Natural killer cell treated with Interleukin-12 subunit alpha and Interleukin-12 subunit beta and Interleukin-15 and Interleukin-18, amount 100 ng/mL, for 72 hours (primary cell): ENCODE measurements around the gene PIM3. TPM values are rescaled to one million over a fixed set of nuclear protein-coding genes. Genes with fewer than 3 reads are reported as not detected.

Experiments used
- ATAC-seq, 2 donors: fragments of 150-1000 bp; cut with Tn5 transposase in 1 of 2; sonication (Bioruptor Pico), chemical (Tn5 transposase) in 1 of 2; 2 replicates each; pipeline ENCODE4 v1.10.0; 2021
- DNase-seq: peaks from one replicate; pipeline ENCODE4 v3.0.0; 2022; ENCODE audit warnings: low spot score
- H3K27ac Mint-ChIP-seq, 2 donors: 1 replicate in 1 of 2; 2 replicates in 1 of 2; pipeline ENCODE4 v1.8.0; 2022; ENCODE audit warnings: mixed read lengths in 2 of 2, mild to moderate bottlenecking in 1 of 2, moderate library complexity in 1 of 2
- H3K27me3 Mint-ChIP-seq, 2 donors: 1 replicate in 1 of 2; 2 replicates in 1 of 2; pipeline ENCODE4 v1.8.0; 2022; ENCODE audit warnings: mixed read lengths in 2 of 2
- H3K36me3 Mint-ChIP-seq: one replicate; pipeline ENCODE4 v1.8.0; 2022; ENCODE audit warnings: mixed read lengths
- H3K4me1 Mint-ChIP-seq, 2 donors: 1 replicate in 1 of 2; 2 replicates in 1 of 2; pipeline ENCODE4 v1.8.0; 2022; ENCODE audit warnings: low read depth in 2 of 2, mixed read lengths in 2 of 2, mild to moderate bottlenecking in 1 of 2
- H3K4me3 Mint-ChIP-seq: one replicate; pipeline ENCODE4 v1.8.0; 2022; ENCODE audit warnings: mixed read lengths
- H3K9me3 Mint-ChIP-seq: 2 replicates; pipeline ENCODE4 v1.8.0; 2022; ENCODE audit warnings: mixed read lengths
- total RNA-seq, 2 donors: library from RNA; stranded (reverse); gene quantifications; one replicate each; pipeline ENCODE4 v1.2.3, GENCODE V29; 2022

The PIM3 gene
- total RNA-seq = 100 to 1,000 TPM in 1 of 2 donors, 10 to 100 TPM in 1; 78.5 to 115 TPM

DNA sequence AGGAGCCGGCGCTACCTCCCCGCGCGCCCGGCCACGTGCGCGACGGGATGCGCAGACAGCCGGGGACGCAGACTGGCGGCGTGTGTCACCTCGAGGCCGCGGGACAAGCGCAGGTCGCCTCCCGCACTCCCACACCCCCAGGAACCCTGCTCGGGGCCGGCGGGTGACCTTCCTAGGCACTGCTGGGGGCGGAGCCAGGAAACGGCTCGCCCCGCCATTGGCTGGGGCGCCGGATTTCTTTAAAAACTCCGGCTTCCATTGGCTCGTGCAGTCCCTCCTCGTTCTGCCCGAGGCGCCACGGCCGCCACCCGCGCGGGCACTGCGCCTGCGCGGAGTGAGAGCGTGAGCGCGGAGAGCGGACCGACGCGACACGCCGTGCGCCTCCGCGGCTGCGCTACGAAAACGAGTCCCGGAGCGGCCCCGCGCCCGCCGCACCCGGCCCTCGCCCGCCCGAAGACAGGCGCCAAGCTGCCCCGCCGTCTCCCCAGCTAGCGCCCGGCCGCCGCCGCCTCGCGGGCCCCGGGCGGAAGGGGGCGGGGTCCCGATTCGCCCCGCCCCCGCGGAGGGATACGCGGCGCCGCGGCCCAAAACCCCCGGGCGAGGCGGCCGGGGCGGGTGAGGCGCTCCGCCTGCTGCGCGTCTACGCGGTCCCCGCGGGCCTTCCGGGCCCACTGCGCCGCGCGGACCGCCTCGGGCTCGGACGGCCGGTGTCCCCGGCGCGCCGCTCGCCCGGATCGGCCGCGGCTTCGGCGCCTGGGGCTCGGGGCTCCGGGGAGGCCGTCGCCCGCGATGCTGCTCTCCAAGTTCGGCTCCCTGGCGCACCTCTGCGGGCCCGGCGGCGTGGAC, at the start of gene PIM3:
Gene PIM3 (plus strand): TSS at position 614 of the 846 bp plus-strand sequence. CDS start 176 bp downstream, at position 790.
- Mint-ChIP-seq H3K27ac (peak within 1 kb of the TSS; percentile 61 to 71), H3K36me3 (no peaks in the 10 kb centered on the region), H3K4me1 (peaks cover 9 to 15% of the 10 kb centered on the region in 2 donors), H3K9me3 (no peaks in the 10 kb centered on the region), H3K4me3 (peak within 1 kb of the TSS; percentile 93), H3K27me3 (no peaks in the 10 kb centered on the region)
- ATAC-seq (peak; percentile 89 to 92), DNase-seq (peak; percentile 98)

DNA sequence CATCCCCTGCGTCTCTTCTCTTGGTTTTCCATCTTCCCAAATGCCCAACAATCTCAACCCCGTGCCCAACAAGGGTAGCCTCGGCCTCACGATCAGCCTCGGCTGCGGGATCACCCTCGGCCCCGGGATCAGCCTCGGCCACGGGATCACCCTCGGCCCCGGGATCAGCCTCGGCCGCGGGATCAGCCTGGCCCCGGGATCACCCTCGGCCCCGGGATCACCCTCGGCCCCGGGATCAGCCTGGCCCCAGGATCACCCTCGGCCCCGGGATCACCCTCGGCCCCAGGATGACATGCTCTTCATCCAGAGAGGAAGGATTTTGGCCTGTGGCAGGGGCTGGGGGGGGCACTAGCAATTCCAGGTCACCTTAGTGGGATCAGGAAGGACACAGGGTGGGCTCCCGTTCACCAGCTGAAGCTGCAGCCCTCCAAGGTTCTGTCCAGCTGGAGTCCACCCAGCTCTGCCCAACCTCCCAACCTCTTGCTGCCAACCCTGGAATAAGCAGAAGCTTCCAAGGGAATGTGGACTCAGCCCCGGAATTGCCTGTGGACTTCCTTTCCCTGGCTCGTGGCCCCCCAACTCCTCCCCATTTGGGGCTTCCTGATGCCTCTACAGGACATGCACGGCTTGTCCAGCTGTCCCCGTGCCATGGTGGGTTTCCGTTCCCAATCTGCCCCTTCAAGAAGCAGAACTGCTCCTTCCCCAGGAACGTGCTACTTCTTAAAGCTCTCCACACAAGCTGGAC, 48.5 kb upstream of the PIM3 start:
- DNase-seq (no peak), ATAC-seq (no peak)
- Mint-ChIP-seq H3K9me3 (no peaks in the 10 kb centered on the region), H3K4me3 (no peak overlapping the region), H3K27me3 (no peaks in the 10 kb centered on the region), H3K4me1 (peaks cover 0 to 7% of the 10 kb centered on the region in 2 donors), H3K36me3 (no peaks in the 10 kb centered on the region), H3K27ac (no peak overlapping the region)

GRCh38 chr22:49913026-49913425, 47.5 kb upstream of the PIM3 start:
- Mint-ChIP-seq H3K27ac (no peak overlapping the region), H3K4me1 (no peaks in the 10 kb centered on the region), H3K27me3 (no peaks in the 10 kb centered on the region), H3K36me3 (no peaks in the 10 kb centered on the region), H3K9me3 (no peaks in the 10 kb centered on the region), H3K4me3 (no peak overlapping the region)
- DNase-seq = no peak
- no peak for ATAC-seq

GRCh38 chr22:49913446-49913845, 47.1 kb upstream of the PIM3 start:
- no peaks in the 10 kb centered on the region for H3K27me3 Mint-ChIP-seq
- no peak overlapping the region for H3K4me3 Mint-ChIP-seq
- no peaks in the 10 kb centered on the region for H3K36me3 Mint-ChIP-seq
- H3K9me3 Mint-ChIP-seq = no peaks in the 10 kb centered on the region
- ATAC-seq (no peak), DNase-seq (no peak)
- no peak overlapping the region for H3K27ac Mint-ChIP-seq
- no peaks in the 10 kb centered on the region for H3K4me1 Mint-ChIP-seq

- H3K4me3 Mint-ChIP-seq = no peak overlapping the region
- no peaks in the 10 kb centered on the region for H3K36me3 Mint-ChIP-seq
- no peaks in the 10 kb centered on the region for H3K4me1 Mint-ChIP-seq
- H3K27ac Mint-ChIP-seq = no peak overlapping the region
- ATAC-seq = no peak
- no peaks in the 10 kb centered on the region for H3K27me3 Mint-ChIP-seq
- DNase-seq = no peak
- H3K9me3 Mint-ChIP-seq = no peaks in the 10 kb centered on the region
Observed at GRCh38 chr22:49914256-49914655, 46.3 kb upstream of the PIM3 start.

- no peaks in the 10 kb centered on the region for H3K27me3 Mint-ChIP-seq
- H3K36me3 Mint-ChIP-seq = no peaks in the 10 kb centered on the region
- ATAC-seq (no peak), DNase-seq (no peak)
- H3K9me3 Mint-ChIP-seq = no peaks in the 10 kb centered on the region
- H3K4me1 Mint-ChIP-seq = peaks cover 10 to 11% of the 10 kb centered on the region in 2 donors
- no peak overlapping the region for H3K27ac Mint-ChIP-seq
- no peak overlapping the region for H3K4me3 Mint-ChIP-seq
Observed at GRCh38 chr22:49915610-49916009, 45.0 kb upstream of the PIM3 start.

GRCh38 chr22:49916831-49917230, 43.7 kb upstream of the PIM3 start:
- Mint-ChIP-seq H3K27ac (peak overlapping the region in 1 of 2 donors; percentile 19), H3K36me3 (no peaks in the 10 kb centered on the region), H3K27me3 (no peaks in the 10 kb centered on the region), H3K4me3 (peak overlapping the region; percentile 79), H3K4me1 (peaks cover 10 to 11% of the 10 kb centered on the region in 2 donors), H3K9me3 (no peaks in the 10 kb centered on the region)
- DNase-seq = no peak
- ATAC-seq = no peak

- H3K36me3 Mint-ChIP-seq = no peaks in the 10 kb centered on the region
- DNase-seq (peak; percentile 98), ATAC-seq (peak; percentile 98)
- H3K27me3 Mint-ChIP-seq = no peaks in the 10 kb centered on the region
- H3K27ac Mint-ChIP-seq = peak within 1 kb of the TSS; percentile 47 to 66
- peak within 1 kb of the TSS; percentile 79 for H3K4me3 Mint-ChIP-seq
- H3K4me1 Mint-ChIP-seq = peaks cover 10 to 11% of the 10 kb centered on the region in 2 donors
- no peaks in the 10 kb centered on the region for H3K9me3 Mint-ChIP-seq
Observed at GRCh38 chr22:49917974-49918910, 42.3 kb upstream of the PIM3 start, which contains the start of the genes ALG12 and CRELD2. Gene ALG12, minus strand, starts transcription at chr22:49918438. Its CDS starts 4,673 bp downstream, at chr22:49913765. Gene CRELD2, plus strand, starts transcription at chr22:49918634. Its CDS starts 136 bp downstream, at chr22:49918770.

- peak overlapping the region; percentile 79 for H3K4me3 Mint-ChIP-seq
Observed at GRCh38 chr22:49918911-49919881, 41.4 kb upstream of the PIM3 start.

DNA sequence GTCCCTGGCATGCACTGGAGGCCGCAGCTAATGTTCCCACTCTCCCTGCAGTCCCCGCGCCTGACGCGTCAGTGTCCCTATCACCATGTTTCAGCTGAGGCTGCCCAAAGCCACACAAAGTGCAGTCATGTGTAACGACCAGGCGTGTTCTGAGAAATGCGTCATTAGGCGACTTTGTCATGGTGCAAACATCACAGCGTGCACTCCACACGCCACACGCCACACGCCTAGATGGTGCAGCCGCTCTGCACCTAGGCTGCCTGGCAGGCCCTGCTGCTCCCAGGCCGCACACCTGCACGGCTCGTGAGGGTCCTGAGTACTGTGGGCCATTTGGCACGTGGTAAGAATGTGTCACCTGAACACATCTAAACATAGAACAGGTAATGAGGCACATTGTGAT, 39.7 kb upstream of the PIM3 start:
- H3K36me3 Mint-ChIP-seq = no peaks in the 10 kb centered on the region
- DNase-seq (no peak), ATAC-seq (no peak)
- no peak overlapping the region for H3K4me3 Mint-ChIP-seq
- no peak overlapping the region for H3K27ac Mint-ChIP-seq
- H3K27me3 Mint-ChIP-seq = no peaks in the 10 kb centered on the region
- no peaks in the 10 kb centered on the region for H3K9me3 Mint-ChIP-seq
- H3K4me1 Mint-ChIP-seq = peaks cover 18 to 20% of the 10 kb centered on the region in 2 donors

More at GRCh38 chr22:49918911-49919881, 41.4 kb upstream of the PIM3 start:
- DNase-seq (no peak), ATAC-seq (no peak)
- H3K27me3 Mint-ChIP-seq = no peaks in the 10 kb centered on the region
- peaks cover 10 to 11% of the 10 kb centered on the region in 2 donors for H3K4me1 Mint-ChIP-seq
- H3K36me3 Mint-ChIP-seq = no peaks in the 10 kb centered on the region
- H3K27ac Mint-ChIP-seq = peak overlapping the region; percentile 47 to 66
- no peaks in the 10 kb centered on the region for H3K9me3 Mint-ChIP-seq

DNA sequence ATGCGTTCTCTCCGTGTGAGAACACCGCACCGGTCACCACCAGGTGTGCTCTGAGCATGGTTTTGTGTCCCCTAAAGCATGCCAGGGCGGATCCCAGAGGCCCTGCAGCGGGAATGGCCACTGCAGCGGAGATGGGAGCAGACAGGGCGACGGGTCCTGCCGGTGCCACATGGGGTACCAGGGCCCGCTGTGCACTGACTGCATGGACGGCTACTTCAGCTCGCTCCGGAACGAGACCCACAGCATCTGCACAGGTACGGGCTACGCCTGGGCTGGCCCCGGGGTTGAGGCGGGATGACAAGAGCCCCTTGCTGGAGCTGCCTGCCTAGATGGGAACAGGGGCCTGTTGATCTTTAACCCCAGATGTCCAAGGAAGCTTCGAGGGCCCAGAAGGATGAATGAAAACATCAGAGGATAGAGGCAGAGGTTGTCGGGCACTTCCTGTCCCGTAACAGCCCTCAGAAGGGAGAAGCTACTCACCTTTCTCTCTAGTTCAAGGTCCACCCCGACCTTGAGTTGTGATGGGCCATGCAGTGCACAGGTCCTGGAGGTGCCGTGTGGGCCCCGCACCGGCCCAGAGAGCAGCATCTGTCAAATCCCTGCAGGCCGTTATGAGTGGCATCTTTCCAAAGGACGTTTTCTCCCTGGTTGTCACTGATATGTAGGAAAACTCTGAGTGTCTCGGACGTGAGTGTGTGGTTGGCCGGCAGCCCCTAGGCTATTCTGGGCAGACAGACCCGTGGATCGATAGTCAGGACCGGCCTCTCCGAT, 38.9 kb upstream of the PIM3 start:
- no peak overlapping the region for H3K4me3 Mint-ChIP-seq
- DNase-seq = no peak

DNA sequence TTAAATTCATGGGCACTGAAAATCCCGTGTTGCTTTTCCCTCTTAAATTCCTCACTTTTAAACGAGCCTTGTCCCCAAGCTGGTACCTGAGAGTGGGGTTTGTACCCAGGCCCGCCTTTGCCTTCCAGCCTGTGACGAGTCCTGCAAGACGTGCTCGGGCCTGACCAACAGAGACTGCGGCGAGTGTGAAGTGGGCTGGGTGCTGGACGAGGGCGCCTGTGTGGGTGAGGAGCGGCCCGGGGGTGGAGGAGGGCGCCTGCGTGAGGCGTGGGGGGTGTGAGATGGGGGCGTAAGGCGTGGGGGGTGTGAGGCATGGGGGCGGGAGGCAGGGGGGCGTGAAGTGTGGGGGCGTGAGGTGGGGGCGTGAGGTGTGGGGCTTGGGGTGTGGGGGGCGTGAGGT, 38.1 kb upstream of the PIM3 start:
- no peaks in the 10 kb centered on the region for H3K9me3 Mint-ChIP-seq
- peak overlapping the region; percentile 20 for H3K4me3 Mint-ChIP-seq
- peaks cover 22 to 24% of the 10 kb centered on the region in 2 donors for H3K4me1 Mint-ChIP-seq
- H3K27me3 Mint-ChIP-seq = no peaks in the 10 kb centered on the region
- no peak overlapping the region for H3K27ac Mint-ChIP-seq
- ATAC-seq = no peak
- no peaks in the 10 kb centered on the region for H3K36me3 Mint-ChIP-seq
- no peak for DNase-seq

More for the DNA sequence above, 38.9 kb upstream of the PIM3 start:
- Mint-ChIP-seq H3K9me3 (no peaks in the 10 kb centered on the region), H3K36me3 (no peaks in the 10 kb centered on the region), H3K27ac (no peak overlapping the region), H3K27me3 (no peaks in the 10 kb centered on the region), H3K4me1 (peaks cover 22 to 24% of the 10 kb centered on the region in 2 donors)
- no peak for ATAC-seq
